ENCODE data around the gene ADSS2.

DNA sequence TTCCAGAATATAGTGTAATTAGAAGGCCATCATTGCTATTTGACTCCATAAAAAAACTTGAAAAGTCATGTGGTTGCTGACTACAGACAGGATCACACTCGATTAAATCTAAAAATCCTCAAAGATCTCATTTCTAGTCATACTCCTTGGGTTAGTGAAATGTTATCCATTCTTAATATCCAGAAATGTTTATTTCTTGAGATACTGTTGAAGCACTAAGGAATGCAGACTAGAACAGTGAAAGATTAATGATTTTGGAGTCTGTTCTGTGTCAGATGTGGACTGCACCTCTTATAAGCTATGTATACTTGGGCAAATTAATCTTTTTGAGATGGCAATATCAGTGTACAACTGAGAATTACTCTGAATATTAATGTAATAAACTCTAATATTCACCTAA lies 65.1 kb downstream of the ADSS2 start:
- TF ChIP-seq POLR2A (IDR thresholded peaks at IDR 0.05; ENCODE audit: low read depth, low read length) (no peak), TAF1 (IDR thresholded peaks at IDR 0.05; ENCODE audit: low read depth, low read length) (no peak)
